ENCODE measurements around the gene KLHL29.

KLHL29 gene

DNA sequence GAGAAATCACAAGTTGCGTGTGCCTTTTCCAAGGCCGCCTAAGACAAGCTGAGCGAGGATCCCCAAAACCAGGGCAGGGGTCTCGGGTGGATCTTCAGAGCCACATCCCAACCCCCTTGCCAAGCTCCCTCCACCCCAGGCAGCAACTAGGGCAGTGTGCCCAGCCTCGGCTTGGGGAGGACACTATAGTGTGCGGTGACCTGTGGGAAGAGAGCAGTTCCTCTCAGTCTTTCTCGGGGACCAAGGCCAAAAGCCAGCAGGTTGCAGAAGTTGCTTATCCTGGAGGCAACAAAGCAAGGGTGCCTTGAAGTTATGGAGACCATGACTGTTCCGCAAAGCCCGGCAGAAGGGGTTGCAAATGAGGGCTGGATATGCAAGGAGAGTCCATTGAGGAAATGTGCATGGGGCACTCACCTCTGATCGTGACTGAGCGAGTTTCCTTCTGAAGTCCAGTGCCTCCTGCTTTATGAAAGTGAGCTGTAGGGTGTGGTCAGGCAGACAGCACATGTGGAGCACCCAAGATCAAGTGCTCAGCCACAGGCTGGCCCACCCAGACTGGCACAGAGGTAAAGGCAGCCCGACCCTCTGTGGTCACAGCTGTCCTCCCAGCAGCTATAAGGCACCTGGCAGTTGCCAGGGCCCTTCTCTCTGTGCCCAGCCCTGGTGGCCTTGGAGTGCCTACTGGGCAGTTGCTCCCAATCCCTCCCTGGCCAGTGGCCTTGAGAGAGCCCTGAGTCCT, 281.4 kb downstream of the KLHL29 start:
- TF ChIP-seq POLR2AphosphoS5 (IDR thresholded peaks at IDR 0.05; ENCODE audit: low read depth, low read length) (no peak), TAF1 (IDR thresholded peaks at IDR 0.05; ENCODE audit: borderline replicate concordance, insufficient read depth, low read length) (no peak), SIN3A (IDR thresholded peaks at IDR 0.05; ENCODE audit: borderline replicate concordance, insufficient read depth, low read length) (no peak), FOXP2 (optimal IDR thresholded peaks at IDR 0.05; ENCODE audit: borderline replicate concordance, extremely low read depth, extremely low read length, insufficient read depth) (no peak)
- TF ChIP-seq, protein P1, sequence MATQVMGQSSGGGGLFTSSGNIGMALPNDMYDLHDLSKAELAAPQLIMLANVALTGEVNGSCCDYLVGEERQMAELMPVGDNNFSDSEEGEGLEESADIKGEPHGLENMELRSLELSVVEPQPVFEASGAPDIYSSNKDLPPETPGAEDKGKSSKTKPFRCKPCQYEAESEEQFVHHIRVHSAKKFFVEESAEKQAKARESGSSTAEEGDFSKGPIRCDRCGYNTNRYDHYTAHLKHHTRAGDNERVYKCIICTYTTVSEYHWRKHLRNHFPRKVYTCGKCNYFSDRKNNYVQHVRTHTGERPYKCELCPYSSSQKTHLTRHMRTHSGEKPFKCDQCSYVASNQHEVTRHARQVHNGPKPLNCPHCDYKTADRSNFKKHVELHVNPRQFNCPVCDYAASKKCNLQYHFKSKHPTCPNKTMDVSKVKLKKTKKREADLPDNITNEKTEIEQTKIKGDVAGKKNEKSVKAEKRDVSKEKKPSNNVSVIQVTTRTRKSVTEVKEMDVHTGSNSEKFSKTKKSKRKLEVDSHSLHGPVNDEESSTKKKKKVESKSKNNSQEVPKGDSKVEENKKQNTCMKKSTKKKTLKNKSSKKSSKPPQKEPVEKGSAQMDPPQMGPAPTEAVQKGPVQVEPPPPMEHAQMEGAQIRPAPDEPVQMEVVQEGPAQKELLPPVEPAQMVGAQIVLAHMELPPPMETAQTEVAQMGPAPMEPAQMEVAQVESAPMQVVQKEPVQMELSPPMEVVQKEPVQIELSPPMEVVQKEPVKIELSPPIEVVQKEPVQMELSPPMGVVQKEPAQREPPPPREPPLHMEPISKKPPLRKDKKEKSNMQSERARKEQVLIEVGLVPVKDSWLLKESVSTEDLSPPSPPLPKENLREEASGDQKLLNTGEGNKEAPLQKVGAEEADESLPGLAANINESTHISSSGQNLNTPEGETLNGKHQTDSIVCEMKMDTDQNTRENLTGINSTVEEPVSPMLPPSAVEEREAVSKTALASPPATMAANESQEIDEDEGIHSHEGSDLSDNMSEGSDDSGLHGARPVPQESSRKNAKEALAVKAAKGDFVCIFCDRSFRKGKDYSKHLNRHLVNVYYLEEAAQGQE (IDR thresholded peaks at IDR 0.05; ENCODE audit: insufficient read depth in 1 of 2, low read depth in 2 of 2, low read length in 2 of 2), result no peak

DNA sequence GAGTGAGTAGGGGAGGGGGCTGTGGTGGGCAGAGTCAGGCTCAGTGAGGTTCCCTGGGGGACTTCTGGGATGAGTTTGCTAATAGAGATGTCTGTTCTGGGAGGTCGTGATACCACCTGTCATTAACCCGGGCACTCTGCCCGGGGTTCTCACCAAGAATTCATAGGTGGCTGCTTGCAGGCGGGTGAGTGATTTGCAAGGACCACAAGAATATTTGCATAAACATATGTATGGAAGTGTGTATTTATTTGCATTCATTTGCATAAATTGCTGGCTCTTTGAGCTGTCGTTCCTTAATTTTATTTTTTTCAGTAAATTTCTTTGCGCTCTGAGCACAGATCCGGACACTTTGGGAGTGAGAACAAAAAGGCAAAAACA, 282.0 kb downstream of the KLHL29 start:
- no peak for TF ChIP-seq TAF1 (IDR thresholded peaks at IDR 0.05; ENCODE audit: borderline replicate concordance, insufficient read depth, low read length)
- no peak for TF ChIP-seq FOXP2 (optimal IDR thresholded peaks at IDR 0.05; ENCODE audit: borderline replicate concordance, extremely low read depth, extremely low read length, insufficient read depth)
- no peak for TF ChIP-seq POLR2AphosphoS5 (IDR thresholded peaks at IDR 0.05; ENCODE audit: low read depth, low read length)
- no peak for TF ChIP-seq SIN3A (IDR thresholded peaks at IDR 0.05; ENCODE audit: borderline replicate concordance, insufficient read depth, low read length)
- TF ChIP-seq, protein P1 (IDR thresholded peaks at IDR 0.05; ENCODE audit: insufficient read depth in 1 of 2, low read depth in 2 of 2, low read length in 2 of 2), result no peak

DNA sequence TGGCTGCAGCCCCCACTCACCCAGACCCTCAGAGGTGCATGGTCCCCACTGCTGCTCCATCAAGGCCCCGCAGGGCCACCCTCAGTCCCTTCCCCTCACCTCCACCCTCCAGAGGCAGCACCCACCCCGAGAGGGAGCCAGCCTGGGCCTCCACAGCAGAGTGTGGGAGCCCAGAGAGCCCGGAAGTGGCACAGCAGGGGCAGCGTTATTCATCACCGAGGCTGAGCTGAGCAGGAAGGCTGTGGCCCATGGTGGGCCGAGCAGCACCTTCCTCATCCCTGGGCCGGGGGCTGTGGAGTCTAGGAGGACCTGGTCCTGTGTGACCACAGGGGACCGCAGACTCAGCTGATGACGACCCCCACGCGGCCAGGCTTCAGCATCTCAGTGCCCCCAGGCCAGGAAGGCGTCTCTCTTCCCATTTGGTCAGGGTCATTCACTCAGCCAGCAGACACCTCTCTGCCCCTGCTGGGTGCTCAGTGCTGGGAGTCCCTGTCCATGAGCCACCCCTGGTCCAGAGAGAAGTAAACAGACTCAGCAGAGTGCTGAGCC, 283.9 kb downstream of the KLHL29 start:
- TF ChIP-seq FOXP2 (optimal IDR thresholded peaks at IDR 0.05; ENCODE audit: borderline replicate concordance, extremely low read depth, extremely low read length, insufficient read depth) (no peak), TAF1 (IDR thresholded peaks at IDR 0.05; ENCODE audit: borderline replicate concordance, insufficient read depth, low read length) (no peak), SIN3A (IDR thresholded peaks at IDR 0.05; ENCODE audit: borderline replicate concordance, insufficient read depth, low read length) (no peak), POLR2AphosphoS5 (IDR thresholded peaks at IDR 0.05; ENCODE audit: low read depth, low read length) (no peak)
- TF ChIP-seq, protein P1 (IDR thresholded peaks at IDR 0.05; ENCODE audit: insufficient read depth in 1 of 2, low read depth in 2 of 2, low read length in 2 of 2), result no peak

DNA sequence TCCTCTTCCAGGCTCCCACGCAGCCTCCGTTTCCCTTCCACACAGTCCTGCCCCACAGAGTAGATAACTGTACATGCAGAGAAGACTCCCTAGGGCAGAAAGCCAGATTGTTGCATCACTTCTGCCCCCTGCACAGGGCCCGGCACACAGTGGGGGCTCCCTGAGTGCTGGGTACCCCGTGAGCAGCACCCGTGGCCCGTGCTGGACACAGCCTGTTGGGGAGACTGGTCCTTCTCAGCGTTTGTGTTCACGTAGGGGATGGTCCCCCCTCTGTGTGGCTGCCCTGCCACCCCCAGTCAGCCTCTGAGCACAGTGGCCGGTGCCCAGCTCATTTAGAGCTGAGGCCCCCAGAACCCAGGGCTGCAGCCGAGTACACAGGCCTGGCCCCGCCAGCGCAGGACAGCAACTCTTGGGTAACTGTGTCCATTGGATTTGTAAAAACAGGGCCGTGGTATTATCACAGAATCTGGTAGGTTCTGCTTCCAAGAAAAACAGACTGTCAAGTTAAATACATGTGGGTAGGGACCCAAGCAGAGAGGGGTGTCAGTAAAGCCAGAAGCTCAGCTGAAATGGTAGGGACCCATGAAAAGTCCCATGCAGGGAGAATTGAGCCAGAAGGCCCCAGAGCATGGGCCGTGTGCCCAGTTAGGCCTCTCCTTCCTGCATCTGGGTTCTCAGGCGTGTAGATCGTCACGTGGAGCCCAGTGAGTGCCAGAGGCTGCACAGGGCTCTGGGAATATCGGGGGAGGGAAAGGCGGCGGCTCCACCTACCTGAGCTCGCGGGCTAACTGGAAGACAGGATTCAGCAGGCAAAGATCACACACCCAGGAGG, 284.6 kb downstream of the KLHL29 start:
- TF ChIP-seq TAF1 (IDR thresholded peaks at IDR 0.05; ENCODE audit: borderline replicate concordance, insufficient read depth, low read length), result no peak
- TF ChIP-seq SIN3A (IDR thresholded peaks at IDR 0.05; ENCODE audit: borderline replicate concordance, insufficient read depth, low read length), result no peak
- TF ChIP-seq FOXP2 (optimal IDR thresholded peaks at IDR 0.05; ENCODE audit: borderline replicate concordance, extremely low read depth, extremely low read length, insufficient read depth), result no peak
- no peak for TF ChIP-seq POLR2AphosphoS5 (IDR thresholded peaks at IDR 0.05; ENCODE audit: low read depth, low read length)
- TF ChIP-seq, protein P1 (IDR thresholded peaks at IDR 0.05; ENCODE audit: insufficient read depth in 1 of 2, low read depth in 2 of 2, low read length in 2 of 2), result no peak
